ENCODE data around the gene AMER2. TPM values are rescaled to one million over a fixed set of nuclear protein-coding genes. Genes with fewer than 3 reads are reported as not detected.

Gene AMER2
- total RNA-seq, 1 donor from 2014 or later: not detected

DNA sequence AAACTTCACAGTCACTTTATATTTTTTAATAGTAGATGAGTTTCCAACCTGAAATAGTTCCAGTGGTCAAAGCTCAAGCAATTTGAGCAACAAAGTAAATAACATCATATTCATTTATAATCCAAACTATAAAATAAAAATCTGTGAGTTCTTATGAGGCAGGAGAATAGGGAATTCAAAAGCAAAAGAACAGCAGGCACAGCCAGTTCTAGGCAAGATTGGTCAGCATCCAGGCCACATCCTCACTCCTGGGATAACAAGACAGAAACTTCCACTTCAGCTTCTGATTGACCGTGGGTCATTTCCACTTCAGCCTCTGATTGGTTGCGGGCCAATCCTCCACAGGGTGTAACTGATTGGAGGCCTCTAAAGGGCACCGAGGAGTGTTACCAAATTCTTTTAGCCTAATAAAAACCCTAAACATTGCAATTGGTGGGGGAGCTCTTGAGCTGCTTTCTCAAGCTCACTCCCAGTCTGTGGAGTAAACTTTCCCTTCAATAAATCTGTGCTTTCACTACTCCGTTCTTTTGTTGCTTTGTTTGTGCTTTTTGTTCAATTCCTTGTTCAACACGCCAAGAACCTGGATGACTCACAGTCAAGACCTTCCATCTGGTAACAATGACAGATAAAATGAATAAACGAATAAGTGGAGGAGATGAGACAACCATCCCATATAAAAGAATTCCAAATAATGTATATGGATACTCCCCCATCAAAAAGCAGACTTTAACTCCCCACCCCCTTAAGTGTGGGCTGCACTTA, 42.6 kb upstream of the AMER2 start:
- intact Hi-C loops (cut with micrococcal nuclease): no loop called here
- ATAC-seq (ENCODE audit: low read depth) (no peak), DNase-seq (no peak)
- TF ChIP-seq, protein P1, sequence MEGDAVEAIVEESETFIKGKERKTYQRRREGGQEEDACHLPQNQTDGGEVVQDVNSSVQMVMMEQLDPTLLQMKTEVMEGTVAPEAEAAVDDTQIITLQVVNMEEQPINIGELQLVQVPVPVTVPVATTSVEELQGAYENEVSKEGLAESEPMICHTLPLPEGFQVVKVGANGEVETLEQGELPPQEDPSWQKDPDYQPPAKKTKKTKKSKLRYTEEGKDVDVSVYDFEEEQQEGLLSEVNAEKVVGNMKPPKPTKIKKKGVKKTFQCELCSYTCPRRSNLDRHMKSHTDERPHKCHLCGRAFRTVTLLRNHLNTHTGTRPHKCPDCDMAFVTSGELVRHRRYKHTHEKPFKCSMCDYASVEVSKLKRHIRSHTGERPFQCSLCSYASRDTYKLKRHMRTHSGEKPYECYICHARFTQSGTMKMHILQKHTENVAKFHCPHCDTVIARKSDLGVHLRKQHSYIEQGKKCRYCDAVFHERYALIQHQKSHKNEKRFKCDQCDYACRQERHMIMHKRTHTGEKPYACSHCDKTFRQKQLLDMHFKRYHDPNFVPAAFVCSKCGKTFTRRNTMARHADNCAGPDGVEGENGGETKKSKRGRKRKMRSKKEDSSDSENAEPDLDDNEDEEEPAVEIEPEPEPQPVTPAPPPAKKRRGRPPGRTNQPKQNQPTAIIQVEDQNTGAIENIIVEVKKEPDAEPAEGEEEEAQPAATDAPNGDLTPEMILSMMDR (IDR thresholded peaks at IDR 0.05): no peak
- peaks cover 5% of the 10 kb centered on the region for H3K27me3 Mint-ChIP-seq
- H3K27ac Mint-ChIP-seq: no peak overlapping the region
- ChIA-PET POLR2A (no interaction called here), CTCF (no interaction called here)
- H3K4me3 Mint-ChIP-seq: no peak overlapping the region
- H3K36me3 Mint-ChIP-seq (ENCODE audit: low read depth): no peaks in the 10 kb centered on the region
- H3K9me3 Mint-ChIP-seq: no peaks in the 10 kb centered on the region
- no peaks in the 10 kb centered on the region for H3K4me1 Mint-ChIP-seq

DNA sequence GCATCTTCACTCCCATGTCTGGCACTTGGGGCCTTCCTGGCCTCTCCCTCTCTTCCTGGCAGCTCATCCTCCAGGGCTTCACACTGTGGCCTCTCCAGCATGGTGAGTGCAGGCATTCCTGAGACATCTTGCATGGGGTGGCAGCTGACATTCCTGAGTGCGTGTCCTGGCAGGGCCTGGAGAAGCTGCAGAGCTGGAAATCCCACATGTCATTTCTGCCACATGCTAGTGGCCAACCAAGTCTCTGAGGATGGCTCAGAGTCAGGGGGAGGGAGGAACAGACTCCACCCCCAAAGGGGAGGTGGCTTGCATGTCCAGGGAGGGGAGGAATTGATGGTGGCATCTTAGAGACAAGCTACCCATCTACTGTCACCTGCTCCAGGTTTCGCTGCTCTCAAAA, 41.6 kb upstream of the AMER2 start:
- no peak overlapping the region for H3K27ac Mint-ChIP-seq
- DNase-seq: no peak
- ATAC-seq (ENCODE audit: low read depth): no peak
- H3K9me3 Mint-ChIP-seq: no peaks in the 10 kb centered on the region
- CTCF ChIA-PET: no interaction called here
- peaks cover 5% of the 10 kb centered on the region for H3K27me3 Mint-ChIP-seq
- intact Hi-C loops (cut with micrococcal nuclease): no loop called here
- POLR2A ChIA-PET: no interaction called here
- H3K4me3 Mint-ChIP-seq: no peak overlapping the region
- H3K36me3 Mint-ChIP-seq (ENCODE audit: low read depth): no peaks in the 10 kb centered on the region
- no peaks in the 10 kb centered on the region for H3K4me1 Mint-ChIP-seq
- TF ChIP-seq, protein P1 (IDR thresholded peaks at IDR 0.05): no peak

DNA sequence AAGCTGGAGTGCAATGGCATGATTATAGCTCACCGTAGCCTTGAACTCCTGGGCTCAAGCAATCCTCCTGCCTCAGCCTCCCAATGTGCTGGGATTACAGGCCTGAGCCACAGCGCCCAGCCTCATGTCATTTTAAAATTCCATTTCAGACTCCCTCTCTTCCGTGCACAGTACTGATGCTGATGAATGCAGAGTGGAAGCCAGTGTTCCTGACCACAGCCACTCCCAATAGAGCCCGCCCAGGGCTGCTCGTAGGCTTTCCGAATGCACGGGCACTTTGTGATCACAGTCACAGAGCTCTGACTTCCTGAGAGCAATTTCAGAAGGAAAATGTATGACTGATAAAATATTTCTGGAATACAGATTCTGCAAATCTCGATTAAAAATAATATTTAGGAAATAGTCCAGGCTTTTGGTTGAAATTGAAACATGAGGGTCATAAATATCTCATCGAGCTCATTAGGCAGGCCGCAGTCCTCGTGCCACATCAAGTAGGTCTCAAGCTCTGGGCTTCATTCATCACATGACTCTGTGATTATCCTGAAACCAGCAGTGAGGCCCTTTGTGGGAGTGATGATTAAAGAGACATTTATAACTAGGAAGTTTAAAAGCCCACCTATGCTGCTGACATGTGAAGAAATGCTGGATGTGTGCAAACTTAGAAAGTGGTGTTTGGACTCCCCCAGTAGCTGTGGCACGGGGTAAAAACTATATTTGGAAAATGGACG, 38.9 kb upstream of the AMER2 start:
- intact Hi-C loops (cut with micrococcal nuclease): no loop called here
- ATAC-seq (ENCODE audit: low read depth): no peak
- DNase-seq: no peak
- Mint-ChIP-seq H3K27ac (no peak overlapping the region), H3K9me3 (no peaks in the 10 kb centered on the region), H3K4me1 (no peaks in the 10 kb centered on the region), H3K36me3 (ENCODE audit: low read depth) (no peaks in the 10 kb centered on the region), H3K4me3 (no peak overlapping the region), H3K27me3 (peaks cover 5% of the 10 kb centered on the region)
- TF ChIP-seq, protein P1 (IDR thresholded peaks at IDR 0.05): no peak
- CTCF ChIA-PET: no interaction called here
- POLR2A ChIA-PET: no interaction called here

DNA sequence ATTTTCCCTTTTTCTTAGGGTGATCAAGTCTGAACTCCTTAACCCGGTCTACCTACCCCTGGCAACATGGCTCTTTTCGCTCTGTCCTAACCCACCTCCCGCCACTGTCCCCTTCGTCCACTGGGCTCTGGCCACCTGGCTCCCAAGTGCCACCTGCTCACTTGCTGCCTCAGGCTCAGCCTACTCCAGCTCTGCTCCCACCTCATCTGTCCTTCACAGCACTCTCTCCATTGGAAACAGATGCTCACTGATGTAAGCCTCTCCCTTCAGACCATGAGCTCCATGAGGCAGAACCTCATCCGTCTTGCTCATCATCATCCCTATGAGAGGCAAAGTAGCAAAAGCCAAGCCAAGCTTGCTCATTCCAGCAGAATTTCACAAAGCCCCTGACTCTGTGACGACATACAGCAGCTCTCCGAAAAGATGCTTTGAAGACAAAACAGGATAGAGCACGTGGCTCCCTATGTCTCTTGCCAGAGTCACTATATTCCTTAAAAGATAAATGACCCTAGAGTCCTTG, 35.3 kb upstream of the AMER2 start:
- Mint-ChIP-seq H3K27me3 (peaks cover 7% of the 10 kb centered on the region), H3K36me3 (ENCODE audit: low read depth) (no peaks in the 10 kb centered on the region), H3K9me3 (no peaks in the 10 kb centered on the region), H3K4me3 (no peak overlapping the region), H3K4me1 (no peaks in the 10 kb centered on the region), H3K27ac (no peak overlapping the region)
- POLR2A ChIA-PET: no interaction called here
- TF ChIP-seq, protein P1 (IDR thresholded peaks at IDR 0.05): no peak
- intact Hi-C loops (cut with micrococcal nuclease): no loop called here
- ATAC-seq (ENCODE audit: low read depth) (no peak), DNase-seq (no peak)
- CTCF ChIA-PET: no interaction called here

DNA sequence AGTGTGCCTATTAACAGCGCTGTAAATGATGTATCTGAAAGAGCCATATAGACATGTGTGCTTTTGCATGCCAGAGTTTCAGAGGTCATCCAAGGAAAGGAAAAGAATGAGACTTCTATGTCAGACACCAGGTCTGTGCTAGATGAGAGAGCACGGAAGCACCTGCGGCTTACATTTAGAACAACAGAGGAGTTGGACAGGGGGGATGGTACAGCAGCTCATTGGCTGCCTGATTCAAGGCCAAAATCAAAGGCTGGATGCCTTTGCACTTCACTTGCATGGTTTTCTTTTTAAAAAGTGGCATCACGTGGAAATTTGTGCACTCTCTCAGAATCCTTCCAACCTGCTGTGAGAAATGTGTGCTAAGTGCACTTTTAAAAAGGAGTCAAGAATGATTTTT, 32.8 kb upstream of the AMER2 start:
- intact Hi-C loops (cut with micrococcal nuclease): no loop called here
- ATAC-seq (ENCODE audit: low read depth) (no peak), DNase-seq (no peak)
- no peak overlapping the region for H3K27ac Mint-ChIP-seq
- H3K9me3 Mint-ChIP-seq: no peaks in the 10 kb centered on the region
- peaks cover 7% of the 10 kb centered on the region for H3K27me3 Mint-ChIP-seq
- no peaks in the 10 kb centered on the region for H3K36me3 Mint-ChIP-seq (ENCODE audit: low read depth)
- ChIA-PET POLR2A (no interaction called here), CTCF (no interaction called here)
- TF ChIP-seq, protein P1 (IDR thresholded peaks at IDR 0.05): no peak
- H3K4me1 Mint-ChIP-seq: no peaks in the 10 kb centered on the region
- no peak overlapping the region for H3K4me3 Mint-ChIP-seq

Measured in activated B cell treated with CpG ODN at 0.5 μM for 24 hours (primary cell).